ENCODE results near the gene MARCHF10. TPM values are rescaled to one million over a fixed set of nuclear protein-coding genes. Genes with fewer than 3 reads are reported as not detected.
A peak's percentile ranks its signal among the peaks of the same experiment; 100 is the strongest.

Gene MARCHF10
- total and polyA plus RNA-seq, 12 donors, result 0.04 TPM; not detected in 11

DNA sequence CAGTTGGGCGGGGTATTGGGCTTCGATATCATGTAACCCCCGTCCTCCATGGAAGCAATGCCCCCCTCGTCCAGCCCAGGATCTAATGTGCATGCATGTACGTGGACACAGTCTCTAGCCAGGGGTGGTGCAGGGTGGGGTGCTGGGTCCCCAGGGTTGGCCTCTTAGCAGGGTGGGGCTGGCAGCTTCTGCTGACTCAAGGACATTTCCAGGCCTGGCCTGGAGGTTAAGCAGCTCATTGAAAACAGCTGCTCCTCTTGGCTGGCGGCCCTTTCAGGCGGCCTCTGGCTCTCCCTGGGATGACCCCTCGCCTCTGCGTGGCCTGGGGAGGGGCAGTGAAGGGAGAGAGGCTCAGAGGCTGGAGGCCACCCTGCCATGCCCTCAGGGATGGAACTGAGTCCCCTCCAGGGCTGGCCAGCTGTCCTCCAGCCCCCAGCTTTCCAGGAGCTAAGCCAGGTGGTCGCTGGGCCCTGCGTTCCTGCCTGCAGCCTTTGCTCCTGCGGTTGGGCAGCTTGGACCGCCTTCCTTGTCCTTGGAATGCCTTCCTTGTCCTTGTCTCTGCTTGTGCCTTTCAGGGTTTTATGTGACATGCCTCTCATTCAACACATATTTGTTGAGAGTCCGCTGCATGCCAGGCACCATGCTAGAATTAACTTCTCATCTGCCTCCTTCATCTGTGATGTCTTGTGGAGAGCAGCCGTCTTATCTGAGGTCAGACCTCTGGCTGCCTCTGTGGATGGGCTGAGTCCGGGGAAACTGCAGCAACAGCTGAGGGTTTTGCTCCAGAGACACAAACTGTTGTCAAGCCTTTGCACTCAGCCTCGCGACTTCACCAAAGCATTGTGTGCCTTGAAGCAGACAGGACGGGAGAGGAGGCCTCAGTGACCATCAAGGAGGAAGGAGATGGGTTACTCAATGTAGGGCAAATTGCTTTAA, 154.0 kb downstream of the MARCHF10 start:
- no peaks in the 10 kb centered on the region for H3K9me3 ChIP-seq
- H3K27ac ChIP-seq, result peak overlapping the region in 8 of 10 donors; percentile 56 to 88 (median 80)
- H3K27me3 ChIP-seq, result peaks cover 0 to 22% (median 0%) of the 10 kb centered on the region in 7 donors
- WGBS, 2 donors, result 44 to 56% methylated on average over 19 of the region's 19 CpGs
- H3K4me3 ChIP-seq, result peak overlapping the region in 5 of 10 donors; percentile 52 to 58 (median 54)
- peak; percentile 72 to 83 (median 78) for ATAC-seq
- peak; percentile 76 to 87 for DNase-seq
- H3K36me3 ChIP-seq, result no peaks in the 10 kb centered on the region
- intact Hi-C loops (cut with DNase I), result no loop called here
- peaks cover 9 to 42% (median 32%) of the 10 kb centered on the region in 9 donors for H3K4me1 ChIP-seq
- TF ChIP-seq, protein P1, sequence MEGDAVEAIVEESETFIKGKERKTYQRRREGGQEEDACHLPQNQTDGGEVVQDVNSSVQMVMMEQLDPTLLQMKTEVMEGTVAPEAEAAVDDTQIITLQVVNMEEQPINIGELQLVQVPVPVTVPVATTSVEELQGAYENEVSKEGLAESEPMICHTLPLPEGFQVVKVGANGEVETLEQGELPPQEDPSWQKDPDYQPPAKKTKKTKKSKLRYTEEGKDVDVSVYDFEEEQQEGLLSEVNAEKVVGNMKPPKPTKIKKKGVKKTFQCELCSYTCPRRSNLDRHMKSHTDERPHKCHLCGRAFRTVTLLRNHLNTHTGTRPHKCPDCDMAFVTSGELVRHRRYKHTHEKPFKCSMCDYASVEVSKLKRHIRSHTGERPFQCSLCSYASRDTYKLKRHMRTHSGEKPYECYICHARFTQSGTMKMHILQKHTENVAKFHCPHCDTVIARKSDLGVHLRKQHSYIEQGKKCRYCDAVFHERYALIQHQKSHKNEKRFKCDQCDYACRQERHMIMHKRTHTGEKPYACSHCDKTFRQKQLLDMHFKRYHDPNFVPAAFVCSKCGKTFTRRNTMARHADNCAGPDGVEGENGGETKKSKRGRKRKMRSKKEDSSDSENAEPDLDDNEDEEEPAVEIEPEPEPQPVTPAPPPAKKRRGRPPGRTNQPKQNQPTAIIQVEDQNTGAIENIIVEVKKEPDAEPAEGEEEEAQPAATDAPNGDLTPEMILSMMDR (IDR thresholded peaks at IDR 0.05), result no peak

DNA sequence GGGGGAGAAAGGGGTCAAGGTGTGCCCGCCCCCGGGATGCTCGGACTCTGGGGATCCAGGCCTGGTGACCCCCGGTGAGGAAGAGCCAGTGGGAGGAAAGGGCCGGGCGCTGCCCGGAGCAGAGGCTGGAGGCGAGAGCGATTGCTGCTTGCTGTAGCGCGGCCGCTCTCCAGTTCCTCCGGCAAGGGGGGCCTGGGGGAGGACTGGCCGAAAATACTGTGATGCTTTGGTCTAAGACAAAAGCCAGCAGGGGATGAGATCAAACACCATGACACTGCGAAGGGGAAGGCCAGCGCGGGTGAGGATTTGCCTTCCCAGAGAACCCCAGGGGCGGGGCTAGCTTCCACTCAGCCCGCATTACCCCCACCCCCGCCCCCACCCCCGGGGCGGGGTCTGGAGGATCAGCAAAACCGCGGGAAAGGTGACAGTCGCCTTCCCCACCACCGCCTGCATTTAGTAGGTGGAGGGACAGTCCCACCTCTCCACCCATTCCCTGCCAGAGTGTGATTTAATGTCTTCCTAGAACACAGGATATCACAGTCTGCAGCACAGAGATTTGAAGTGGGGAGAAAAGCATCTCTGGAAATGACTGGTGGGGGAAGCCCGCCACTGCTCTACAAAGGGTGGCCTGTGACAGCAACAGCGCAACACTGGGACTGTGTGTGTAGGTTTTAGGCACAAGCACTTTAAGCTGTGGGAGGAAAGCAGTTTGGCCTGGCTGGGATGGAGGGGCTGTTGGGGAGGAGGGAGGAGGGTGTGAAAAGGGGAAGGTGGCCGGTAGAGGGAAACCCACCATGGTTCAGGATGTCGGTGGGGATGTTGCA, 154.9 kb downstream of the MARCHF10 start:
- TF ChIP-seq, protein P1 (IDR thresholded peaks at IDR 0.05), result no peak
- ATAC-seq, result peak; percentile 41 to 63 (median 56)
- peak; percentile 70 to 75 for DNase-seq
- intact Hi-C loops (cut with DNase I), result no loop called here
- H3K9me3 ChIP-seq, result no peaks in the 10 kb centered on the region
- WGBS, 2 donors, result 4 to 6% methylated on average over 30 of the region's 30 CpGs
- H3K4me1 ChIP-seq, result peaks cover 11 to 51% (median 40%) of the 10 kb centered on the region in 9 donors
- H3K27me3 ChIP-seq, result peaks cover 0 to 22% (median 0%) of the 10 kb centered on the region in 7 donors
- H3K36me3 ChIP-seq, result no peaks in the 10 kb centered on the region
- peak overlapping the region; percentile 28 to 58 (median 51) for H3K4me3 ChIP-seq
- H3K27ac ChIP-seq, result peak overlapping the region in 9 of 10 donors; percentile 45 to 88 (median 80)

DNA sequence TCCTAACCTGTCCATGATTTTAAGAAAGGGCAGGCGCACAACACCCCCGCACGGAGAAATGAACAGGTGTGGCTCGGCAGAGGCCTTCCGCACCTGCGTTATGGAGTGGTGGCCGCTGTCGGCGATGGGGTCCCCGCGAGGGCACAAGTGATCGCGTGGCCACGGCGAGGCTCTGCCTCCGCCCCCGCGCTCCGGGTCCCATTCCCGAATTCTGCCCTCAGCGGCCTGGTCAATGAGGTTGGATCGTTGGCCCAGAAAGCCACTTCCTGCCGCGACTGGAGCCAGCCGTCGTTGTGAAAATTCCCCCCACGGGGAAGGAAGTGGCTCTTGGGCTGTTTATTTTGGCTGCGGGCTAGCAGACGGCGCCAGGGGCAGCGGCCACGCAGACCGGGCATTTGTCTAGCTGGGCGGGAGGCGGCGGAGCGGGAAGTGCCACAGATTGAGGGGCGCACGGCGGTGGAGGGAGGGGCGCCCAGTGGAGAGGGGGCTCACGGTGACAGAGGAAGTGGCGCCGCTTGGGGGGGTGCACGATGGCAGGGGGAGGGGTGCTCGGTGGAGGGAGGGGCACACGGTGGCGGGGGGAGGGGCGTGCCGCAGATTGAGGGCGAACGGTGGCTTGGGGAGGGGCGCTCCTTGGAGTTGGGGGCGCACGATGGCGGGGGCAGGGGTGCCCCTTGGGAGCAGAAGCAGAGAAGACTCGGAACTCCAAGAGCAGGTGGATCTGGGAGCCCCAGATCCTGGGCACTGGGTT, 155.7 kb downstream of the MARCHF10 start:
- intact Hi-C loops (cut with DNase I), result no loop called here
- Histone ChIP-seq H3K27ac (peak overlapping the region in 9 of 10 donors; percentile 45 to 88 (median 80)), H3K4me1 (peaks cover 11 to 58% (median 42%) of the 10 kb centered on the region in 9 donors), H3K4me3 (peak overlapping the region; percentile 28 to 58 (median 51)), H3K36me3 (no peaks in the 10 kb centered on the region), H3K27me3 (peaks cover 0 to 22% (median 0%) of the 10 kb centered on the region in 7 donors), H3K9me3 (no peaks in the 10 kb centered on the region)
- 6 to 7% methylated on average over 56 to 57 of the region's 57 CpGs for WGBS, 2 donors
- DNase-seq, result peak; percentile 67 to 76
- peak; percentile 32 to 61 (median 41) for ATAC-seq
- TF ChIP-seq, protein P1 (IDR thresholded peaks at IDR 0.05), result no peak

Other genes starting within 250 kb of the MARCHF10 start
- 10 to 100 TPM; 15.2 to 46.4 (median 21.4) TPM for gene MRC2, start 180.6 kb downstream of the MARCHF10 start, total RNA-seq
- gene MRC2, start 180.6 kb downstream of the MARCHF10 start, polyA plus RNA-seq, result 10 to 100 TPM; 18.2 to 25.2 TPM
- gene TANC2, start 157.9 kb upstream of the MARCHF10 start, total RNA-seq, result 10 to 100 TPM in 3 of 10 donors, 1 to 10 TPM in 7; 4.8 to 19.4 (median 8.8) TPM
- gene TANC2, start 157.9 kb upstream of the MARCHF10 start, polyA plus RNA-seq, result 1 to 10 TPM; 1.3 to 1.4 TPM